GM12872 (cell line): ENCODE measurements around the gene CREB3L1.
A peak's percentile ranks its signal among the peaks of the same experiment; 100 is the strongest.

Source experiments
- CTCF ChIP-seq: IDR thresholded peaks from 3 replicates; pipeline ENCODE4 v1.5.1; 2011; ENCODE audit warnings: low read depth, mild to moderate bottlenecking, low read length, moderate library complexity; ENCODE audit not compliant: insufficient read depth

The CREB3L1 gene

GRCh38 chr11:46341454-46341853, 64.0 kb downstream of the CREB3L1 start:
- TF ChIP-seq CTCF, result no peak

- no peak for TF ChIP-seq CTCF
Measured at GRCh38 chr11:46342239-46342638, 64.8 kb downstream of the CREB3L1 start.

- no peak for TF ChIP-seq CTCF
Measured at GRCh38 chr11:46343520-46343919, 66.1 kb downstream of the CREB3L1 start.

GRCh38 chr11:46345131-46345597, 67.7 kb downstream of the CREB3L1 start:
- TF ChIP-seq CTCF, result no peak

- no peak for TF ChIP-seq CTCF
Measured at GRCh38 chr11:46345881-46346484, 68.5 kb downstream of the CREB3L1 start.

- peak; percentile 65; the same call in 1 of the 3 replicates for TF ChIP-seq CTCF
Measured at GRCh38 chr11:46346886-46347636, 69.6 kb downstream of the CREB3L1 start, which contains the start of gene DGKZ. Gene DGKZ, plus strand, starts transcription at chr11:46347463. Its CDS starts 197 bp downstream, at chr11:46347660.

- TF ChIP-seq CTCF, result no peak
Measured at GRCh38 chr11:46347637-46348311, 70.3 kb downstream of the CREB3L1 start.
